ENCODE measurements around the gene KRTAP3-1. TPM values are rescaled to one million over a fixed set of nuclear protein-coding genes. Genes with fewer than 3 reads are reported as not detected.

The KRTAP3-1 gene
- total RNA-seq, 6 donors from 2014 or later: not detected

DNA sequence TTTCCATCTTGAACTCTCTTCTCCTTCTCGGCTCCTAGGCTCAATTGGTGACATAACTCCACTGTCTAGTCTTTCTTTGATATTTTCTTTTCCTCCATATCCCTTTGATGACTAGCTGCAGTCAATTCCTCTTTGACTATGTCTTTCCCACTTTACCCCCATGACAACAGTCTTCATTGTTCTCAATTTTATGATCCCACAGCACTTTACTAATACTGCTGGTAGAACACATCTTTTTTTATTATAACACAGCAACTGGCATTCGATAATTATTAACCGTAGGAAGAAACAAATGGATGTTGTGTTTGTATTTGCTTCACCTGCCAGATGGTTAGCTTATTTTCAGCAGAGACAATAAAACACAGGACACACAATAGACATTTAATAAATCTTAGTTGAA is 16.3 kb downstream of the KRTAP3-1 start:
- DNase-seq (no peak), ATAC-seq (ENCODE audit: low FRiP score in 2 of 2) (no peak)
- H3K9me3 ChIP-seq: no peaks in the 10 kb centered on the region
- H3K4me1 ChIP-seq: no peaks in the 10 kb centered on the region
- no peak overlapping the region for H3K4me3 ChIP-seq
- H3K36me3 ChIP-seq: no peaks in the 10 kb centered on the region
- WGBS, 2 donors: 86 to 91% methylated on average over 3 of the region's 3 CpGs
- H3K27ac ChIP-seq: no peak overlapping the region
- no peak for TF ChIP-seq POLR2AphosphoS5 (IDR thresholded peaks at IDR 0.05)
- no peak for TF ChIP-seq EP300 (IDR thresholded peaks at IDR 0.05)
- no peak for TF ChIP-seq POLR2A (IDR thresholded peaks at IDR 0.05)
- TF ChIP-seq, protein P1, sequence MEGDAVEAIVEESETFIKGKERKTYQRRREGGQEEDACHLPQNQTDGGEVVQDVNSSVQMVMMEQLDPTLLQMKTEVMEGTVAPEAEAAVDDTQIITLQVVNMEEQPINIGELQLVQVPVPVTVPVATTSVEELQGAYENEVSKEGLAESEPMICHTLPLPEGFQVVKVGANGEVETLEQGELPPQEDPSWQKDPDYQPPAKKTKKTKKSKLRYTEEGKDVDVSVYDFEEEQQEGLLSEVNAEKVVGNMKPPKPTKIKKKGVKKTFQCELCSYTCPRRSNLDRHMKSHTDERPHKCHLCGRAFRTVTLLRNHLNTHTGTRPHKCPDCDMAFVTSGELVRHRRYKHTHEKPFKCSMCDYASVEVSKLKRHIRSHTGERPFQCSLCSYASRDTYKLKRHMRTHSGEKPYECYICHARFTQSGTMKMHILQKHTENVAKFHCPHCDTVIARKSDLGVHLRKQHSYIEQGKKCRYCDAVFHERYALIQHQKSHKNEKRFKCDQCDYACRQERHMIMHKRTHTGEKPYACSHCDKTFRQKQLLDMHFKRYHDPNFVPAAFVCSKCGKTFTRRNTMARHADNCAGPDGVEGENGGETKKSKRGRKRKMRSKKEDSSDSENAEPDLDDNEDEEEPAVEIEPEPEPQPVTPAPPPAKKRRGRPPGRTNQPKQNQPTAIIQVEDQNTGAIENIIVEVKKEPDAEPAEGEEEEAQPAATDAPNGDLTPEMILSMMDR (IDR thresholded peaks at IDR 0.05): no peak
- no peaks in the 10 kb centered on the region for H3K27me3 ChIP-seq

DNA sequence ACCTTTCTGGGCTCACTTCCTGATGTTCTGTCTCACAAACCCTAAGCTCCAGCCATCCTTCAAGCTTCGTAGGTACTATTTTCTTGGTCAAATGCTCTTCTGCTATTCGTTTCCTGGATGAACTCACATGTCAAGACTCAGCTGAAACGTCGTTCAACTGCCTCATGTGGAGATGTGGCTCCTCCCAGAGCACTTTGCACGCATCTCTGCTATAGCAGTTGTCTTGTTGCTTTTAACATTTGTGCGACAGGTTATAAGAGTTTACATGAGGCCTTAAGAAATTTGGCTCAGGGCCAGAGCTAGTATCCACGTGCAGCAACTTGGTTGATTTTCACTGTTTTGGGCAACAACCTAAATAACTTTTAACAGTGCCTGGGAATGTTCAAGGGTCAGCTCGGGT is 22.0 kb downstream of the KRTAP3-1 start:
- Histone ChIP-seq H3K9me3 (no peaks in the 10 kb centered on the region), H3K36me3 (no peaks in the 10 kb centered on the region), H3K4me1 (no peaks in the 10 kb centered on the region), H3K4me3 (no peak overlapping the region), H3K27ac (no peak overlapping the region), H3K27me3 (no peaks in the 10 kb centered on the region)
- WGBS, 2 donors: 50 to 57% methylated on average over 8 of the region's 8 CpGs
- ATAC-seq (ENCODE audit: low FRiP score in 2 of 2) (no peak), DNase-seq (no peak)
- TF ChIP-seq EP300 (IDR thresholded peaks at IDR 0.05) (no peak), POLR2A (IDR thresholded peaks at IDR 0.05) (no peak), POLR2AphosphoS5 (IDR thresholded peaks at IDR 0.05) (no peak)
- TF ChIP-seq, protein P1 (IDR thresholded peaks at IDR 0.05): no peak

GRCh38 chr17:40984226-40984625 is 24.7 kb downstream of the KRTAP3-1 start, which contains the start of gene KRT40:
TSS of gene KRT40 (minus strand) at chr17:40984326. CDS start at chr17:40984273, 53 bp downstream.
- Histone ChIP-seq H3K9me3 (no peaks in the 10 kb centered on the region), H3K4me3 (no peak within 1 kb of the TSS), H3K27me3 (no peaks in the 10 kb centered on the region), H3K4me1 (no peaks in the 10 kb centered on the region), H3K27ac (no peak within 1 kb of the TSS), H3K36me3 (no peaks in the 10 kb centered on the region)
- WGBS, 2 donors: 61 to 72% methylated on average over 3 of the region's 3 CpGs
- ATAC-seq (ENCODE audit: low FRiP score in 2 of 2): no peak
- no peak for DNase-seq
- TF ChIP-seq EP300 (IDR thresholded peaks at IDR 0.05): no peak
- no peak for TF ChIP-seq POLR2A (IDR thresholded peaks at IDR 0.05)
- no peak for TF ChIP-seq POLR2AphosphoS5 (IDR thresholded peaks at IDR 0.05)
- TF ChIP-seq, protein P1 (IDR thresholded peaks at IDR 0.05): no peak

- TF ChIP-seq POLR2AphosphoS5 (IDR thresholded peaks at IDR 0.05): no peak
- no peaks in the 10 kb centered on the region for H3K27me3 ChIP-seq
- H3K4me3 ChIP-seq: no peak overlapping the region
- no peak overlapping the region for H3K27ac ChIP-seq
- DNase-seq (no peak), ATAC-seq (ENCODE audit: low FRiP score in 2 of 2) (no peak)
- H3K4me1 ChIP-seq: no peaks in the 10 kb centered on the region
- no peaks in the 10 kb centered on the region for H3K36me3 ChIP-seq
- WGBS, 2 donors: 53 to 67% methylated on average over 5 of the region's 5 CpGs
- no peaks in the 10 kb centered on the region for H3K9me3 ChIP-seq
These were observed 27.8 kb downstream of the KRTAP3-1 start for GRCh38 chr17:40981115-40981514.

- H3K4me1 ChIP-seq: no peaks in the 10 kb centered on the region
- ATAC-seq (ENCODE audit: low FRiP score in 2 of 2) (peak in 1 of 2 donors; percentile 17), DNase-seq (peak in 1 of 2 donors; percentile 13)
- H3K27me3 ChIP-seq: no peaks in the 10 kb centered on the region
- no peak for TF ChIP-seq POLR2AphosphoS5 (IDR thresholded peaks at IDR 0.05)
- TF ChIP-seq POLR2A (IDR thresholded peaks at IDR 0.05): no peak
- no peak for TF ChIP-seq EP300 (IDR thresholded peaks at IDR 0.05)
- TF ChIP-seq, protein P1 (IDR thresholded peaks at IDR 0.05): no peak
- 46 to 58% methylated on average over 8 of the region's 8 CpGs for WGBS, 2 donors
- no peaks in the 10 kb centered on the region for H3K9me3 ChIP-seq
- H3K4me3 ChIP-seq: no peak overlapping the region
- no peaks in the 10 kb centered on the region for H3K36me3 ChIP-seq
- no peak overlapping the region for H3K27ac ChIP-seq
These were observed 28.3 kb downstream of the KRTAP3-1 start for GRCh38 chr17:40980596-40980995.
